Mucosa of rectum (tissue), 2 donors: Measurements from ENCODE around the gene TGM3.
"Not testable (repeated sequence)": the region's sequence is repeated elsewhere in the genome, so short reads cannot be mapped to it uniquely, and the experiment has no call there.

Experiments used
- H3K27ac ChIP-seq, 2 donors: one replicate each; pipeline ENCODE4 v1.7.0; 2013; ENCODE audit warnings: inconsistent platforms in 2 of 2, low read depth in 2 of 2, low read length in 2 of 2
- H3K27me3 ChIP-seq, 2 donors: one replicate each; pipeline ENCODE4 v1.7.0; 2013; ENCODE audit warnings: low read length in 2 of 2; ENCODE audit not compliant: control insufficient read depth in 2 of 2, insufficient read depth in 2 of 2
- H3K36me3 ChIP-seq, 2 donors: one replicate each; pipeline ENCODE4 v1.7.0; 2013; ENCODE audit warnings: low read length in 2 of 2; ENCODE audit not compliant: control insufficient read depth in 2 of 2, insufficient read depth in 2 of 2
- H3K4me1 ChIP-seq, 2 donors: one replicate each; pipeline ENCODE4 v1.7.0; 2013; ENCODE audit warnings: low read length in 2 of 2, mild to moderate bottlenecking in 1 of 2; ENCODE audit not compliant: control insufficient read depth in 2 of 2, insufficient read depth in 2 of 2
- H3K4me3 ChIP-seq, 2 donors: one replicate each; pipeline ENCODE4 v1.7.0; 2013; ENCODE audit warnings: low read length in 2 of 2
- H3K9ac ChIP-seq, 2 donors: one replicate each; pipeline ENCODE4 v1.7.0; 2013; ENCODE audit warnings: low read length in 2 of 2, low read depth in 1 of 2, mild to moderate bottlenecking in 1 of 2
- H3K9me3 ChIP-seq, 2 donors: one replicate each; pipeline ENCODE4 v1.7.0; 2013; ENCODE audit warnings: low read length in 2 of 2; ENCODE audit not compliant: control insufficient read depth in 2 of 2
- donor health status: healthy.
- donor health status: Normal muscosa, but diverticular disease.

Gene TGM3

GRCh38 chr20:2260250-2260649 lies 35.6 kb upstream of the TGM3 start:
- no peaks in the 10 kb centered on the region for H3K36me3 ChIP-seq
- no peak overlapping the region for H3K4me3 ChIP-seq
- no peak overlapping the region for H3K27ac ChIP-seq
- peaks cover 0 to 10% of the 10 kb centered on the region in 2 donors for H3K4me1 ChIP-seq
- H3K9ac ChIP-seq = no peak overlapping the region
- no peaks in the 10 kb centered on the region for H3K9me3 ChIP-seq
- no peaks in the 10 kb centered on the region for H3K27me3 ChIP-seq

DNA sequence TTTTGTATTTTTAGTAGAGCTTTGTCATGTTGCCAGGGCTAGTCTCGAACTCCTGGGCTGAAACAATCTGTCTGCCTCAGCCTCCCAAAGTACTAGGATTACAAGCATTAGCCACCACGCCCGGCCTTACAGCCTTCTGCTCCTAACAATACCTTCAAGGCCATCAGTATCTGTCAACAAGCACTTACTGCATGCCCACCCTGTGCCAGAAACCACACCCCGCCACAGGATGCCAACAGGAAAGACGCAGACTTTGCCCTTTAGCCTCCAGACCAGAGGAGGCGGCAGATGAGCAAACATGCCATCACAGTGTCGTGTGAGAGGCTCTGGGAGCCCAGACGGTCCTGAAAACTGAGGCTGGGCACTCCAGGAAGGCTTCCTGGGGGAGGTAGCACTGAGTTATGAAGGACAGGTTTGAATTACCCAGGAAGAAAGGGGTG lies 34.7 kb upstream of the TGM3 start:
- Histone ChIP-seq H3K4me1 (peaks cover 0 to 10% of the 10 kb centered on the region in 2 donors), H3K27ac (peak overlapping the region; percentile 38 to 50), H3K27me3 (no peaks in the 10 kb centered on the region), H3K4me3 (no peak overlapping the region), H3K36me3 (no peaks in the 10 kb centered on the region), H3K9ac (no peak overlapping the region), H3K9me3 (no peaks in the 10 kb centered on the region)

- Histone ChIP-seq H3K9ac (no peak overlapping the region), H3K36me3 (no peaks in the 10 kb centered on the region), H3K9me3 (no peaks in the 10 kb centered on the region), H3K27me3 (no peaks in the 10 kb centered on the region), H3K27ac (peak overlapping the region; percentile 38 to 50), H3K4me3 (no peak overlapping the region), H3K4me1 (peaks cover 0 to 10% of the 10 kb centered on the region in 2 donors)
Observed at GRCh38 chr20:2261629-2262028, 34.2 kb upstream of the TGM3 start.

DNA sequence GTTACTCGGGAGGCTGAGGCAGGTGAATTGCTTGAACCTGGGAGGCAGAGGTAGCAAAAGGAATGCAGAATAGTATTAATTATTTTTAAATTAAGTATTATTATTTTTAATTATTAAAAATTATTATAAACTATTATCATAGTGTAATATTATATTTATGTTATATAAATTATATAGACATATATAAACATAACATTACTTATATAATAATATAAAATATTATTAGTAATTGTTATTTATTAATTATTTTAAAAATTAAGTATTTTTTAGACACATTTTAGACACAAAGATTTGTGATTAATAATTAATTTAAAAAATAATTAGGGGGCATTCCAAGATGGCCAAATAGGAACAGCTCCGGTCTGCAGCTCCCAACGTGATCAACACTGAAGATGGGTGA lies 31.7 kb upstream of the TGM3 start:
- no peaks in the 10 kb centered on the region for H3K9me3 ChIP-seq
- no peak overlapping the region for H3K4me3 ChIP-seq
- H3K27ac ChIP-seq = peak overlapping the region in 1 of 2 donors; percentile 68
- H3K27me3 ChIP-seq = no peaks in the 10 kb centered on the region
- peak overlapping the region in 1 of 2 donors; percentile 12 for H3K9ac ChIP-seq
- peaks cover 0 to 9% of the 10 kb centered on the region in 2 donors for H3K4me1 ChIP-seq
- H3K36me3 ChIP-seq = no peaks in the 10 kb centered on the region

GRCh38 chr20:2264621-2265374 lies 31.0 kb upstream of the TGM3 start:
- H3K9ac ChIP-seq = peak overlapping the region in 1 of 2 donors; percentile 12
- not testable (repeated sequence) for H3K4me1 ChIP-seq, H3K4me3 ChIP-seq, H3K27me3 ChIP-seq, H3K36me3 ChIP-seq, H3K9me3 ChIP-seq
- peak overlapping the region in 1 of 2 donors; percentile 68 for H3K27ac ChIP-seq

DNA sequence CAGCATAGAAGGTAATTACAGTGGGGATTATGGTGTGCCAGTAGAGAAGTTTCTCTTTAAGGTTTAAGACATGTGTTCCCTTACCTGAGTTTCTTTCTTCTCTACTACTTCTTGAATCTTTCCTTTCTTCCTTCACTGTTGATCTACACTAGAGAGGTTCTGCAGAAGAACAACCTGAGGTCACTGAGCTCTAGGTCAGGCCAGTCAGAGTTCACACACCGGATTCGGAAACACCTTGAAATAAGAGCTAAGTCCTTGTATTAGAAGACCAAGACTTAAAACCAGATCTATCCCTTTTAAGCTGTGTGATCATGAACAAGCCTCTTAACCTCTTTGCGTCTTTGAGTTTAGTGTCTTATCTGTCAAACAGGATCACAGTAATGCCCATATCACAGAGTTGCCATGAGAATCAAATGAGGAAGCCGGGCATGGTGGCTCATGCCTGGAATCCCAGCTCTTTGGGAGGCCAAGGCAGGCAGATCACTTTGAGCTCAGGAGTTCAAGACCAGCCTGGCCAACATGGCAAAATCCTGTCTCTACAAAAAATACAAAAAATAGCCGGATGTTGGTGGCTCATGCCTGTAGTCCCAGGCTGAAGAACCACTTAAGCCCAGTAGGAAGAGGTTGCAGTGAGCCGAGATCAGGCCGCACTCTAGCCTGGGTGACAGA lies 22.0 kb upstream of the TGM3 start:
- H3K4me3 ChIP-seq = no peak overlapping the region
- no peaks in the 10 kb centered on the region for H3K4me1 ChIP-seq
- H3K27ac ChIP-seq = no peak overlapping the region
- H3K27me3 ChIP-seq = peaks cover 0 to 2% of the 10 kb centered on the region in 2 donors
- H3K36me3 ChIP-seq = no peaks in the 10 kb centered on the region
- no peak overlapping the region for H3K9ac ChIP-seq
- no peaks in the 10 kb centered on the region for H3K9me3 ChIP-seq

- Histone ChIP-seq H3K9me3 (peaks cover 0 to 2% of the 10 kb centered on the region in 2 donors), H3K4me3 (no peak overlapping the region), H3K36me3 (no peaks in the 10 kb centered on the region), H3K9ac (no peak overlapping the region), H3K4me1 (no peaks in the 10 kb centered on the region), H3K27me3 (peaks cover 0 to 2% of the 10 kb centered on the region in 2 donors), H3K27ac (no peak overlapping the region)
Observed at GRCh38 chr20:2276015-2276414, 19.8 kb upstream of the TGM3 start.

GRCh38 chr20:2279253-2279779 lies 16.5 kb upstream of the TGM3 start:
- peaks cover 0 to 2% of the 10 kb centered on the region in 2 donors for H3K4me1 ChIP-seq
- no peak overlapping the region for H3K9ac ChIP-seq
- peaks cover 0 to 2% of the 10 kb centered on the region in 2 donors for H3K27me3 ChIP-seq
- no peak overlapping the region for H3K4me3 ChIP-seq
- H3K36me3 ChIP-seq = no peaks in the 10 kb centered on the region
- peaks cover 0 to 2% of the 10 kb centered on the region in 2 donors for H3K9me3 ChIP-seq
- H3K27ac ChIP-seq = no peak overlapping the region

GRCh38 chr20:2280082-2280481 lies 15.7 kb upstream of the TGM3 start:
- H3K4me3 ChIP-seq = no peak overlapping the region
- peaks cover 0 to 2% of the 10 kb centered on the region in 2 donors for H3K9me3 ChIP-seq
- H3K36me3 ChIP-seq = no peaks in the 10 kb centered on the region
- H3K4me1 ChIP-seq = peaks cover 0 to 6% of the 10 kb centered on the region in 2 donors
- no peak overlapping the region for H3K9ac ChIP-seq
- peaks cover 0 to 2% of the 10 kb centered on the region in 2 donors for H3K27me3 ChIP-seq
- H3K27ac ChIP-seq = no peak overlapping the region

GRCh38 chr20:2281563-2281962 lies 14.2 kb upstream of the TGM3 start:
- Histone ChIP-seq H3K36me3 (no peaks in the 10 kb centered on the region), H3K9me3 (peaks cover 0 to 2% of the 10 kb centered on the region in 2 donors), H3K4me3 (no peak overlapping the region), H3K9ac (no peak overlapping the region), H3K27me3 (peaks cover 0 to 2% of the 10 kb centered on the region in 2 donors), H3K4me1 (peaks cover 0 to 6% of the 10 kb centered on the region in 2 donors), H3K27ac (no peak overlapping the region)
